ENCODE measurements around the gene PLEKHS1. TPM values are rescaled to one million over a fixed set of nuclear protein-coding genes. Genes with fewer than 3 reads are reported as not detected.
"Not testable (repeated sequence)": the region's sequence is repeated elsewhere in the genome, so short reads cannot be mapped to it uniquely, and the experiment has no call there.

The PLEKHS1 gene
- total RNA-seq, 1 experiment from 2014 or later = not detected

DNA sequence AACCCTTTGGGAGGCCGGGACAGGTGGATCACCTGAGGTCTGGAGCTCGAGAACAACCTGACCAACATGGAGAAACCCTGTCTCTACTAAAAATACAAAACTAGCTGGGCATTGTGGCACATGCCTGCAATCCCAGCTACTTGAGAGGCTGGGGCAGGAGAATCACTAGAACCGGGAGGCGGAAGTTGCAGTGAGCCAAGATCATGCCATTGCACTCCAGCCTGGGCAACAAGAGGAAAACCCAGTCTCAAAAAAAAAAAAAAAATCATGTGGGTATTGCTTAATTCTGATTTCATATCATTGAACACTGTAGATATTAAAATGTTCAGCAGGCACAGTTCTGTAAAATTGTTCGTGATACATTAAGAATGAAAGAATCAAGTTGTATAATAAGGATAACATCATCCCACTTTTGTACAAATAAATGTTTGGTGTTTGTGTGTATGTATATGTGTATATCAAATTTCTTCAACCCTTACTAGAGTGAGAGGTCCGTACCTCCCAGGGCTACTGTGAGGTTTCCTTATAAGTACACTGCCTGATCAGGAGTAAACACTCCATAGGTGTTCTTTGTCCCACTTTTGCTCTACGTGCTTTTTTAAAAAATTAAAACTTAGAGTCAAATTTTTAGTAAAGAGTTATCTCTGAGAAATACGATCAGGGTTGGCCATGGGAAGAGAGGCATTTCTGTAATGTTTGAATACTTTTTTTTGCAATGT is 31.7 kb downstream of the PLEKHS1 start:
- DNase-seq (ENCODE audit: low read depth) = no peak

DNA sequence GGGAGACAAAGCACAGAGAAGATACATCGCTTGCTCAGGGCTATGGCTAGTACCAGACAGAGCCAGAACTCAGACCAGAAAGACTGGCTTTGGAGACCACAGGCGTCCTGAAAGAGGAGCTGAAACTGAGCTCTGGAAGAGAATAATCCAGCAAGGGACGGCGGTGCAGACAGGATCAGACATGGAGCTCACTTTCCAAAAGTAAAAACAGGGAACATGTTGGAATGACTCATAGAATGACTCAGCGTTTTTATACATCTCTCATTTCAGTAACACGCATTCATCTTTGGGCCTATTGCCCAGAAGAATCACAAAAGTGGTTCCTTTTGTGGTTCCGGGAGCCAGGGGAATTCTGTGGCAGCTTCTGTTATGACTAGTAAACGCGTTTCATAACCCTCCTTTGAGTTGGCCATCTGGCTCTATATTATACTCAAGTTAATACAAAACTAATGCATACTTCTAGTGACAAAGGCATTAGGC is 37.2 kb downstream of the PLEKHS1 start:
- DNase-seq (ENCODE audit: low read depth) = peak; percentile 86

GRCh38 chr10:113791691-113792090 is 40.2 kb downstream of the PLEKHS1 start:
- DNase-seq (ENCODE audit: low read depth) = no peak

- DNase-seq (ENCODE audit: low read depth) = no peak
These were observed 50.1 kb downstream of the PLEKHS1 start for GRCh38 chr10:113801569-113801968.

DNA sequence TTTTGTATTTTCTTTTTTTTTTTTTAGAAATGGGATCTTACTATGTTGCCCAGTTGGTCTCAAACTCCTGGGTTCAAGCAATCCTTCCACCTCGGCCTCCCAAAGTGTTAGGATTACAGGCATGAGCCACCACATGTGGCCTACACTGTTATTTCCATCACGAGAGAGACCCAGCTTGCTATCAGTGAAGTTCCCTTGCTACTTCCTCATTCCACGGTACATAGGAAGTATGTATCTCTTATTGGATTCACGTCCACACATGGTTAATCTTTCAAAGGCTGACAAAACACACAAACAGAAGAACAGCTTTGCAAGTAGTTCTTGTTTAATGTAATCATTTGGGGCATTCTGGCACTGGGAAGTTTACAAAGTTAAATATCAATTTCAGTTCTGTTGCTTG is 51.5 kb downstream of the PLEKHS1 start:
- DNase-seq (ENCODE audit: low read depth) = no peak

DNA sequence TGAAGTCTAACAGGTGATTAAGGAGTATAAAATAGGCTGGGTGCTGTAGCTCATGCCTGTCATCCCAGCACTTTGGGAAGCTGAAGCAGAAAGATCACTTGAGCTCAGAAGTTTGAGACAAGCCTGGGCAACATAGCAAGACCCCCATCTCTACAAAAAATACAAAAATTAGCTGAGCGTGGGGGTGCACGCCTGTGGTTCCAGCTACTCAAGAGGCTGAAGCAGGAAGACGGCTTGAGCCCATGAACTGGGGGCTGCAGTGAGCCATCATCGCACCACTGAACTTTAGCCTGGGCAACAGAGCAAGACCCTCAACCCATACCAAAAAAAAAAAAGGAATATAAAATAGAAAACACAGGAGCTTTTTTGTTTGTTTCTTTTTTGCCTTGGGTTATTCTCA is 55.0 kb downstream of the PLEKHS1 start:
- DNase-seq (ENCODE audit: low read depth) = no peak

GRCh38 chr10:113808168-113808567 is 56.7 kb downstream of the PLEKHS1 start:
- DNase-seq (ENCODE audit: low read depth) = no peak

GRCh38 chr10:113814700-113815099 is 63.2 kb downstream of the PLEKHS1 start:
- DNase-seq (ENCODE audit: low read depth) = not testable (repeated sequence)

- no peak for DNase-seq (ENCODE audit: low read depth)
These were observed 68.5 kb downstream of the PLEKHS1 start for GRCh38 chr10:113819989-113820388.

DNA sequence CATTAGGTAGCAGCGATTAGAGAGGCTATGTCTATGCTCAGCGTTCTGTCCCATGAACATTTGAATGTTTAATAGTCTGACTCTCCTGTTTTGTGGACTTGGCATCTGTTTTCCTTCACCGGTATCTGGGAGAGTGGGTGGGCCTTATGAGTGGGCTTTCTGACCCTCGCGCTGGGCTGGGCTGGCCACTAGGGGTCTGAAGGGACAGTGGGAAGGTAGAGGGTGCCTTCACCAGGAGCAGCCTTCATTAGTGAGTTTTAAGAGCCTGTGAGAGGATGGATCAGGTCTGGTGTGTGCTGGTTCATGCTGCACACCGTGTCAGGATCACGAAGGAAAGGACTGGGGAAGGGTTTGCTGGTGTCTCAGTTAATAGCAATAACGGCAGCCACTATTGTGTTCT is 69.0 kb downstream of the PLEKHS1 start:
- DNase-seq (ENCODE audit: low read depth) = no peak

DNA sequence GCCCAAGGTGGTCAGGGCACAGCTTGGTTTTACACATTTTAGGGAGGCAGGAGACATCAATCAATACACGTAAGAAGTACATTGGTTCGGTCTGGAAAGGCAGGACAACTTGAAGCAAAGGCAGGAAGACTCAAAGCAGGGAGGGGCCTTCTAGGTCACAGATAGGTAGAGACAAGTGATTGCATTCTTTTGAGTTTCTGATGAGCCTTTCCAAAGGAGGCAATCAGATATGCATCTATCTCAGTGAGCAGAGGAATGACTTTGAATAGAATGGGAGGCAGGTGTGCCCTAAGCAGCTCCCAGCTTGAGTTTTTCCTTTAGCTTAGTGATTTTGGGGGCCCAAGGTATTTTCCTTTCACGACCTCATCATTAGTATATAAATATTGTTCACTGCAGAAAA is 69.8 kb downstream of the PLEKHS1 start:
- DNase-seq (ENCODE audit: low read depth) = not testable (repeated sequence)

- DNase-seq (ENCODE audit: low read depth) = no peak
These were observed 70.7 kb downstream of the PLEKHS1 start for GRCh38 chr10:113822174-113822573.

DNA sequence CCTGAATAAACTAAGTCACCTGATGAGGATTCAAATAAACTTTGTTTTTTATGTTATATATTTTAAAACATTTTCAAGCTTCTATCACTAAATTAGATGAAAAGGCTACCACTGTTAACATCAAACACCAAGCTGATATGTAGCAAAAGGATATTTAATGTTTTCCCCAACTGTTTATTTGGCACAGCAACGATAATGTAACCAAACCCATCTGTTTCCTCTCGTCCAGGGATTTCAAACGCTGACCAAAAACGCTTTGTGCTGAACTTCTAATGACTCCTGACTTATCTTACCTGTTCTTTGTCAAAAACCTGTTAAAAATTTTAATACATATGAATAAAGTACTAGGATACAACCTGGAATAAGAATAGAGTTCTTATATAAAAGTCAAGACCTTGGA is 71.9 kb downstream of the PLEKHS1 start:
- no peak for DNase-seq (ENCODE audit: low read depth)

- DNase-seq (ENCODE audit: low read depth) = no peak
These were observed 74.3 kb downstream of the PLEKHS1 start for GRCh38 chr10:113825791-113826190.

GRCh38 chr10:113828567-113828966 is 77.1 kb downstream of the PLEKHS1 start:
- DNase-seq (ENCODE audit: low read depth) = not testable (repeated sequence)

Small RNA genes lying within 50 kb of the gene (small RNA-seq; reads per million reads assigned to genes)
- not detected for gene RF00560

Other genes starting within 250 kb of the PLEKHS1 start
- gene HABP2, start 198.6 kb upstream of the PLEKHS1 start, total RNA-seq (2014; rRNA removed; shearing (Covaris generic)) = not detected in 2 replicates
- gene NRAP, start 87.6 kb upstream of the PLEKHS1 start, total RNA-seq (2014; rRNA removed; shearing (Covaris generic)) = not detected in 2 replicates
- 28.7 and 32.0 TPM in 2 replicates for gene CASP7, start 71.8 kb upstream of the PLEKHS1 start, total RNA-seq (2014; rRNA removed; shearing (Covaris generic))
- gene DCLRE1A, start 102.4 kb downstream of the PLEKHS1 start, total RNA-seq (2014; rRNA removed; shearing (Covaris generic)) = 10.8 and 11.5 TPM in 2 replicates
- 9.3 and 28.0 TPM in 2 replicates for gene NHLRC2, start 103.0 kb downstream of the PLEKHS1 start, total RNA-seq (2014; rRNA removed; shearing (Covaris generic))